ENCODE data around the gene TMEM209.

- TF ChIP-seq POLR2AphosphoS5 (IDR thresholded peaks at IDR 0.05; ENCODE audit: low read depth, low read length) (no peak), POLR2A (IDR thresholded peaks at IDR 0.05; ENCODE audit: low read depth, low read length) (no peak), TAF1 (IDR thresholded peaks at IDR 0.05; ENCODE audit: low read depth, low read length) (no peak), SPI1 (IDR thresholded peaks at IDR 0.05; ENCODE audit: low read depth, low read length) (no peak)
These were observed 45.2 kb downstream of the TMEM209 start for GRCh38 chr7:130160023-130160422.
